ENCODE measurements around the gene UBE2D2. TPM values are rescaled to one million over a fixed set of nuclear protein-coding genes. Genes with fewer than 3 reads are reported as not detected.

Gene UBE2D2
- total RNA-seq: 70.9 TPM

DNA sequence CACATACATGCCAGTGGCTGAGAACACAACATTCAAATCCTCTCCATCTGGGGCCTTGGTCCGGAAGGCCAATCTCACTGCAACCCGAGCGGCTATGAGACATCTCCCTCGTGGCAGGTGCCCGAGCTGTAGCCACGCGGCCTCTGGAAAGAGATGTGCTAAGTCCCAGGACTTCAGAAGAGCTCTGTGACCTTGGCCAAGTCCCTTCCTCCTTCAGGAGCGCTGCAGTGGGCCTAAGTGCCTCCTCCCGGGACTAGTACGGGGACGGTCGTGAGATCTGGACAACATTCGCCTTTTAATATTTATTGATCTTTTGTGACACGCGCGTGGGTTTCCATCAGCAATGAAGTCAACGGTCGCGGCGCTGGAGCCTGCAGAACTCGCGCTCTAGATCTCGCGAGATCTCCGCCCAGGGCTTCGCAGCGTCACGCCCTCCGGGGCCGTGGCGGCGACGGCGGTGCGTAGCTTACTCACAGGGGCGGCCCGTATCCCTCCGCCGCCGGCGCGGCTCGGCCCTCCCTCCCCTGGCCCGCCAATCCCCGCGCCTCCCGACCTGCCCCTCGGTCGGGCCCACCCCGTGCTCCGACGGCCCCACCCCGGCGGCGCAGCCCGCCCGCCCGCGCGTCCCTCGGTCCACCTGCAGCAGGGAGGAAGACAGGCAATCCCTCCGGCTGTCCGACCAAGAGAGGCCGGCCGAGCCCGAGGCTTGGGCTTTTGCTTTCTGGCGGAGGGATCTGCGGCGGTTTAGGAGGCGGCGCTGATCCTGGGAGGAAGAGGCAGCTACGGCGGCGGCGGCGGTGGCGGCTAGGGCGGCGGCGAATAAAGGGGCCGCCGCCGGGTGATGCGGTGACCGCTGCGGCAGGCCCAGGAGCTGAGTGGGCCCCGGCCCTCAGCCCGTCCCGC lies at the start of gene UBE2D2:
Gene UBE2D2 (plus strand): TSS at position 588 of the 903 bp plus-strand sequence. CDS start 453 bp downstream, outside the sequence.

DNA sequence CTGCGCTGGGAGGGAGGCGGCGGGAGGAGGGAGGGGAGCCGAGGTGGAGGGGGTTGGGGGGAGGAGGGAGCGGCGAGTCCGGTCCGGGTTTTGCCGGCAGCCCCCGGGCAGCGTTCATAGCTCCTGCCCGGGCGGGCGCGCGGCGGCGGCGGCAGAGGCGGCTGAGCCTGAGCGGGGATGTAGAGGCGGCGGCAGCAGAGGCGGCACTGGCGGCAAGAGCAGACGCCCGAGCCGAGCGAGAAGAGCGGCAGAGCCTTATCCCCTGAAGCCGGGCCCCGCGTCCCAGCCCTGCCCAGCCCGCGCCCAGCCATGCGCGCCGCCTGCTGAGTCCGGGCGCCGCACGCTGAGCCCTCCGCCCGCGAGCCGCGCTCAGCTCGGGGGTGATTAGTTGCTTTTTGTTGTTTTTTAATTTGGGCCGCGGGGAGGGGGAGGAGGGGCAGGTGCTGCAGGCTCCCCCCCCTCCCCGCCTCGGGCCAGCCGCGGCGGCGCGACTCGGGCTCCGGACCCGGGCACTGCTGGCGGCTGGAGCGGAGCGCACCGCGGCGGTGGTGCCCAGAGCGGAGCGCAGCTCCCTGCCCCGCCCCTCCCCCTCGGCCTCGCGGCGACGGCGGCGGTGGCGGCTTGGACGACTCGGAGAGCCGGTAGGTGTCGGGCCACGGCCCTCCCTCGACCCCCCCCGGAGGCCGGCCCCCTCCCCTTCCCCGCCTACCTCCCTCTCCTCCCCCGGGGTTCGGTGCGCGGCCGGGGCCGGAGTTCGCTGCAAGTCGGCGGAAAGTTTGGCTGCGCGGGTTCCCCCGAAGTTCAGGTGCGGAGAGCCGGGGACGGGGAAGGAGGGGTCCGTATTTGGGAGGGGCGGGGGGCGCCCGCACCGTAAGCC lies 87.3 kb downstream of the UBE2D2 start, which contains the start of gene CXXC5:
Gene CXXC5 (plus strand): TSS at position 145 of the 877 bp plus-strand sequence. CDS start 32,175 bp downstream, outside the sequence.

Small RNAs within 50 kb of the gene (small RNA-seq; reads per million reads assigned to genes)
- not detected for gene RF00019 (ENCODE audit: low replicate concordance)

Other genes starting within 250 kb of the UBE2D2 start
- gene PAIP2, start 219.5 kb upstream of the UBE2D2 start, total RNA-seq: 68.5 TPM
- gene SLC23A1, start 178.0 kb upstream of the UBE2D2 start, total RNA-seq: 6.2 TPM
- gene MZB1, start 171.4 kb upstream of the UBE2D2 start, total RNA-seq: 0.93 TPM
- gene PROB1, start 166.2 kb upstream of the UBE2D2 start, total RNA-seq: 11.2 TPM
- 5.5 TPM for gene SPATA24, start 157.2 kb upstream of the UBE2D2 start, total RNA-seq
- gene DNAJC18, start 121.8 kb upstream of the UBE2D2 start, total RNA-seq: 11.2 TPM
- gene ECSCR, start 98.6 kb upstream of the UBE2D2 start, total RNA-seq: 24.9 TPM
- not detected for gene SMIM33, start 90.3 kb upstream of the UBE2D2 start, total RNA-seq
- gene STING1, start 78.6 kb upstream of the UBE2D2 start, total RNA-seq: 48.5 TPM
- gene CXXC5, start 87.0 kb downstream of the UBE2D2 start, total RNA-seq: 196 TPM
- gene PSD2, start 234.5 kb downstream of the UBE2D2 start, total RNA-seq: 1.1 TPM

Measured in metanephros (tissue), 2 donors.